IPS-20b (cell line): ENCODE measurements around the gene ADGRD1.

Experiments used
- H3K27ac ChIP-seq: one replicate; pipeline ENCODE4 v1.5.1; 2013; ENCODE audit warnings: low read length
- H3K27me3 ChIP-seq: 2 replicates; pipeline ENCODE4 v1.6.1; 2013; ENCODE audit warnings: mild to moderate bottlenecking, low read length, inconsistent platforms; ENCODE audit not compliant: insufficient read depth
- H3K36me3 ChIP-seq: 2 replicates; pipeline ENCODE4 v1.6.1; 2013; ENCODE audit warnings: low read depth, mild to moderate bottlenecking, inconsistent platforms, low read length, moderate library complexity; ENCODE audit not compliant: insufficient read depth
- H3K4me1 ChIP-seq: 2 replicates; pipeline ENCODE4 v1.6.1; 2013; ENCODE audit warnings: mild to moderate bottlenecking, control low read depth, inconsistent platforms, low read length, moderate library complexity; ENCODE audit not compliant: insufficient read depth
- H3K4me3 ChIP-seq: 2 replicates; pipeline ENCODE4 v1.5.1; 2013; ENCODE audit warnings: mild to moderate bottlenecking, low read length, inconsistent platforms
- H3K9ac ChIP-seq: 2 replicates; pipeline ENCODE4 v1.6.1; 2013; ENCODE audit warnings: low read depth, mild to moderate bottlenecking, inconsistent platforms, low read length, moderate library complexity
- H3K9me3 ChIP-seq: 2 replicates; pipeline ENCODE4 v1.6.1; 2013; ENCODE audit warnings: mild to moderate bottlenecking, low read depth, low read length, inconsistent platforms; ENCODE audit not compliant: insufficient read depth

Gene ADGRD1

DNA sequence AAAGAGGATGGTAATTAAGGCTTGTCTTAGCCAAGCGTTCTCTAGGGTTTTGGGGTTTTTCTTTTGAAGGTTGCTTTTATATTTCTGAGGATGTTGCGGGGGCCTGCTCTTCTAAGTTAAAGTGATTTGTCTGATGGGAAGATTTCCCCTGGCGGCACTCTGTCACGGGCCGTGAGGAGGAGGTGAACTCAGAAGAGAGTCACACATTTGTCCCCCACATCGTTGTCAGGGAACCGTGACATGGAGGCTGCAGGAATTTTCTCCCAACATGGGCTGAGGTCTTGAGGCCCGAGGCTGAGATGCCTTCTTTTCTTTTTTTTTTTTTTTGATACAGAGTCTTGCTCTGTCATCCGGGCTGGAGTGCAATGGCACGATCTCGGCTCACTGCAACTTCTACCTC is 71.5 kb downstream of the ADGRD1 start:
- Histone ChIP-seq H3K4me1 (no peaks in the 10 kb centered on the region), H3K9ac (no peak overlapping the region), H3K4me3 (no peak overlapping the region), H3K27me3 (no peaks in the 10 kb centered on the region), H3K36me3 (no peaks in the 10 kb centered on the region), H3K27ac (no peak overlapping the region), H3K9me3 (no peaks in the 10 kb centered on the region)

DNA sequence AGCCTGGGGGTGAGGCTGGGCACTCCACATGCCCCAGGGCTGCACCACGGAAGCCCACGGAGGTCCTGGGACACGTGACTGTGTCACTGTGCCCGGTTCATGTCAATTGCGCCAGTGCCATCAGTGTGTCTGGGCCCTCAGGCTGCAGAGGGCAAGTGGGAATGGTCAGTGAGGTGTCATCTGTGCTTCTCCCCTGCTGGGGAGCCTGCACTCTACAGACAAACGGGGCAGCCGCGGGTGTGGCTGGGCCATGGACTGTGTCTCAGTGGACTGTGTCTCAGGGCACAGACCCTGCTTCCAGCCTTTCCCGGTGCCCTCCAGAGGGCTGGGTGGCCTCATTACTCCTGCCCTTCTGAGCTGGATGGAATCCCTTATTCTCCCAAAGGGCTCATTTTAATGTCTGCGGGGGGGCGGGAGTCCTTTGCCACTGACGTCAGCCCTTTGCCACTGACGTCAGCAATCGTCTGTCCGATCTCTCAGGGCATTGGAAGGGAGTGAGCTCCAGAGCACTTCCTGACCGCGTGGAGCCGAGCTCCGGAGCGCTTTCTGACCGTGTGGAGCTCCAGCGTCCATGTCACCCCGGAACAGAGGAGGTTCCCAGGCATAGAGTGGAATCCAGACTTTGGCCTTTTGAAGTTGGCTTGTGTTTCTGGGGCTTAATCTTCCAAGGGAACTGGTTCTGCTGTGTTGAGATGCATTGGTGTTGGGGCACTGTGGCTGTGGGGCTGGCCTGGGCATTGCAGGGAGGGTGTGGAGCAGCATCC is 72.4 kb downstream of the ADGRD1 start:
- Histone ChIP-seq H3K9ac (no peak overlapping the region), H3K4me1 (no peaks in the 10 kb centered on the region), H3K4me3 (no peak overlapping the region), H3K9me3 (no peaks in the 10 kb centered on the region), H3K27me3 (no peaks in the 10 kb centered on the region), H3K27ac (no peak overlapping the region), H3K36me3 (no peaks in the 10 kb centered on the region)

DNA sequence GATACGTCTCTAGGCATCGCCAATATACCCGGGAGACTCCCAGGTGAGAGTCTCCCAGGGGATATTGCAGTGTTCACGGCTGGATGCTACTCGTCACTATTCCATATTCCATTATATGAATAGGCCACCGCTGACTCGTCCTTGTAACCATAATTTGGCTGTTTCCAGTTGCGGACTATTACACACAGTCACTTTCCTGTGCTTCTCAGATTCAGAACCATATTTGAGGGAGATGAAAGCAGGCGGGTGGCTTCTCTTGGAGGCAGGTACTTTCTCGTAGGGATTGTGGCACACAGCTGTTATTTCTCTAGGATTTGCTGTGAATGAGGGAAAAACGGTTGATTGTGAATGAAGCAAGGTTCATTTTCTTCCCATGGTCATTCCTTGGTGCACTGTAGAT is 73.0 kb downstream of the ADGRD1 start:
- H3K27me3 ChIP-seq: no peaks in the 10 kb centered on the region
- no peaks in the 10 kb centered on the region for H3K4me1 ChIP-seq
- H3K9me3 ChIP-seq: no peaks in the 10 kb centered on the region
- no peak overlapping the region for H3K4me3 ChIP-seq
- no peaks in the 10 kb centered on the region for H3K36me3 ChIP-seq
- no peak overlapping the region for H3K9ac ChIP-seq
- H3K27ac ChIP-seq: no peak overlapping the region

DNA sequence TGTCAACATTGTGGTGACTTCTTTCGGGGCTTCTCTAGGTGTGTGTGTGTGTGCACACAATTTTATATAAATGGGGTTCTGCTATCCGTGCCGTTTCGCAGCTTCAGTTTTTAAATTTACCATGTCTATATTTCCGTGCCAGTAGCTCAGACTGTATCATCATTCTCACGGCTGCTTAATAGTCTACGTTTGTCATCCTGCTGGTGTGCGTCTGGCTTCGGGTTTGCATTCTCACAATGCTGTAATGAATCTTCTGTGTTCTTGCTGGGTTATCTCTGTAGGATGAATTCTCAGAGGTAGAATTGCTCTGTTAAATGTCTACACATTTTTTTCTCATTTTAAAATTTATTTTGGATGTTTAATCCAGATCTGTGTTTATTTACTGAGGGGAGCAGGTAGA is 73.6 kb downstream of the ADGRD1 start:
- H3K4me3 ChIP-seq: no peak overlapping the region
- no peaks in the 10 kb centered on the region for H3K4me1 ChIP-seq
- no peaks in the 10 kb centered on the region for H3K9me3 ChIP-seq

DNA sequence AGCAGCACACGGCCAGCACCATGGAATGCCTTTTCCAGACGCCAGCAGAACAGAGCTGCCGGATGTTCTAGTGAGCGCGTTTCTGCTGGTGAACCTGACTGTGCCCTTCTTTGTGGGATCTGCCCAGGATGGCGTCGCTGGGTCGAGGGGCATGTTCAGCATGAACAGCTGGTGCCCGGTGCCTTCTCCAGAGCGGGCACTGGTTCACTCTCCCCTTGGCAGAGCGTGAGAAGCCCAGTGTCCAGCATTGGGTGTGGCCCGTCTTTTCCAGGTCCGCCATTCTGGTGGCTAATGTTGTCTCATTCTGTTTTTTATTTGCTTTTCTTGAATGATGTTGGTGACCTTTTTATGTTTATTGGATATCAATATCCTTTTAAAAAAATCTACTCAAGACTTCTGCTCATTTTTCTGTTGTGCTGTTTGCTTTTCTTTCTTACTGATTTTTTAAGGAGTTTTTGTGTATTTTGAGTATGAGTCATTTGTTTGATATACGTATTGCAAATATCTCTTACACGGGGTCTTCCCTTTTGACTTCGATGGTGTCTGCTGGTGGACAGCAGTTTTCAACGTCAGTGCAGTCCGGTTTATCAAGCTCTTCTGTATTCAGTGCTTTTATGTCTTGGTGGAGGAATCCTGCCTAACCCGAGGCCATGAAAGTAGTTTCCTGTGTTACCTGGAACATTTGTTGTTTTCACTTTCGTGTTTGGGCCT is 74.3 kb downstream of the ADGRD1 start:
- Histone ChIP-seq H3K27me3 (no peaks in the 10 kb centered on the region), H3K9me3 (no peaks in the 10 kb centered on the region), H3K4me1 (no peaks in the 10 kb centered on the region), H3K9ac (no peak overlapping the region), H3K4me3 (no peak overlapping the region), H3K27ac (no peak overlapping the region), H3K36me3 (no peaks in the 10 kb centered on the region)

More for the DNA sequence above, 73.6 kb downstream of the ADGRD1 start:
- H3K27ac ChIP-seq: no peak overlapping the region
- no peaks in the 10 kb centered on the region for H3K27me3 ChIP-seq
- no peaks in the 10 kb centered on the region for H3K36me3 ChIP-seq
- no peak overlapping the region for H3K9ac ChIP-seq

DNA sequence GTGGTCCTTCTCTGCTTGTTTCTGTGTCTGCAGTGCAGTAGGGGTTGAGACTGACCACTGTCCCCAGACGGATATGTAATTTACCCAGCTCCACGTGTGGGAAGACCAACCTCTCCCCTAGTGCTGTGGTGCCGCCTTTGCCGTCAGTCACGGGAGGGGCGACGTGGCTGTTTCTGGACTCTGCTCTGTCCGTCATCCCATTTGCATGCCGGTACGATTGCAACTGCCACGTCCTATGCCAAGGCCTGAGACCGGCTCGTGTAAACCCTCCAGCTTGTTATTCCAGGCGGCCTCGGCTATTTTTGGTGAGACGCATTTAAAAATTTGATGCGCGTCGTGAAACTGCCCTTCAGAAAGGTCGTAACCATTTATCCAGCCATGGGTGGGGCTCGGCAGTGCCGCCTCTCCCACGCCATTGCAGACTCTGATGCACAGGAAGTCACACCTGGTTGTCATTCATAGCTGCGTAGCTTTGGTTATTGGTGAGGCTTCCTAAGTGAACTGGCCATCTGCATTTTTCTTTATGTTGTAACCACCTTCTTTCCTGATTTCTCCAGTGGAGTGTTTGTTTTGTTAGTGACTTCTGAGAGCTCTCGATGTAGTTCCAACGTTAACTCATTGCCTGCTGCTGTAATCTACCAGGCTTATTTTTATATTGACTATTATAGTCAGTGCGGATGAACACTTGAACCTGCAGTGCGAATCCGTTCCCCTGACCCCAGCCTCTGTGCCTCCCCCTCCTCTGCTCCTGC is 75.1 kb downstream of the ADGRD1 start:
- Histone ChIP-seq H3K27ac (no peak overlapping the region), H3K4me3 (no peak overlapping the region), H3K27me3 (no peaks in the 10 kb centered on the region), H3K9me3 (no peaks in the 10 kb centered on the region), H3K4me1 (no peaks in the 10 kb centered on the region), H3K36me3 (no peaks in the 10 kb centered on the region), H3K9ac (no peak overlapping the region)

DNA sequence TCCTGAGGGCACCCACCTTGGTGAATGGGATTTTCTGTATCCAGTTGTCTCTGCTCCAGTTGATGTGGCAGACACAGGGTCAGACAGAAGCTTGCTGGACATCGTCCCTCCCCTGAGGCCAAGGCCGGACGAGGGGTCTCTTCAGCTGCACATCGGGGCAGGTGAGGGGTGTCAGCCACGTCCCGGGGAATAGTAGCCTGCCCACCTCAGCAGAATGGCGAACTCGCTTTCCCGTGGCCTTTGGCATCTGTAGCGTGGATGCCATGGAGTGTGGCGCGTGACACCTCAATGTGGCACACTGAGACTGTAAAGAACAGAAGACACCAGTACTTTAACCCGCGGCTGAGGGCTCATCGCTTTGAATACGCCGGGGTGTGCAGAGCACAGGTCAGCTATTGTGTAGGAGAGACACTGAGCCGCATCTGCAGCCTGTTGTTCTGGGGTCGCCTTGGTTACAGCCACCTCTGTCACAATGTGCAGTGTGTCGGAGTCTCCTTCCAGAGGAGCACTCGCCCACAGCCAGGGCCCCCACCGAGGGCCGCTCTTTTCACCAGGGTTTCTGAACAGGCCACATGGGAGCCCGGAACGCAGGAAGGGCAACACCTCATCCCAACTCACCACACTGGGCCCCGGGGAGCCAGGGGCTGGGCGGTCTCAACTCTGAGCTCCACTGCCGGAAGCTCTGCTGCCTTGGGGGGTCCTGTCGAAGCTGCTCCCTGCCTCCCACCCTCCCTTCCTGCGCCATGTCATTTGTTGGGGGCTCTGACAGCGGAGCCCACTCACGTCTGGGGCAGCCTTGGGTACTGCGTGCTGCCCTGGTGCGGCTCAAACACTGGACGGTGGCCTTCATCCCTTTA is 77.0 kb downstream of the ADGRD1 start:
- Histone ChIP-seq H3K4me1 (no peaks in the 10 kb centered on the region), H3K27me3 (no peaks in the 10 kb centered on the region), H3K27ac (no peak overlapping the region), H3K36me3 (no peaks in the 10 kb centered on the region), H3K9ac (no peak overlapping the region), H3K4me3 (no peak overlapping the region), H3K9me3 (no peaks in the 10 kb centered on the region)

DNA sequence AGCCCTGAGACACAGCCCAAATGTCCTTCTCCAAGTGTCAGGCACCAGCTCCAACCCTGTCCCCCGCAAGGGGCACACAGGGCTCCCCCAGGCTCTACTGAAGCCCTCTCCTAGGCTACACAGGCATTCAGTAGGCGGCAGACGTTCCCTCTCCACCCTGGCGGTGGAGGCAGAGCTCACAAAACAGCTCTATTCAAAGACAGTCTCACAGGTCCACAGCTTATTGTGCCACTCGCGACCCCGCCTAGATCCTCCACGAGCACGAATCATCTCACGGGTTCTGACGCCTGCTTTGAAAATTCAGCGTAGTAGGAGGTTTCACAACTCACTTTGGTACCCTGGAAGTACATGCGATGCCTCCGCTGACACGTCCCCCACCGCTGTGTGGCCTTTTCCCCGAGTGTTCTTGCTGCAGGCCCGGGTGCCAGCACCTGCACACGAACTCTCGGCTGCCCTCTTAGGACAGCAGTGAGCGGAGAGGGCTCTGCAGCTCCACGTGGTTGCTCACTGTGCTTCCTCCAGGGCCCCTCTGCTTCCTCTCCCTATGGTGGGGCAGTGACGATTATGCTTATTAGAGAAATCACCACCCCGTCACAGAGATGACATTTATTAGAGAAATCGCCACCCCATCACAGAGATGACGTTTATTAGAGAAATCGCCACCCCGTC is 78.5 kb downstream of the ADGRD1 start:
- H3K4me3 ChIP-seq: no peak overlapping the region
- no peak overlapping the region for H3K27ac ChIP-seq
- no peaks in the 10 kb centered on the region for H3K4me1 ChIP-seq
- no peaks in the 10 kb centered on the region for H3K36me3 ChIP-seq
- no peak overlapping the region for H3K9ac ChIP-seq
- no peaks in the 10 kb centered on the region for H3K27me3 ChIP-seq
- no peaks in the 10 kb centered on the region for H3K9me3 ChIP-seq

DNA sequence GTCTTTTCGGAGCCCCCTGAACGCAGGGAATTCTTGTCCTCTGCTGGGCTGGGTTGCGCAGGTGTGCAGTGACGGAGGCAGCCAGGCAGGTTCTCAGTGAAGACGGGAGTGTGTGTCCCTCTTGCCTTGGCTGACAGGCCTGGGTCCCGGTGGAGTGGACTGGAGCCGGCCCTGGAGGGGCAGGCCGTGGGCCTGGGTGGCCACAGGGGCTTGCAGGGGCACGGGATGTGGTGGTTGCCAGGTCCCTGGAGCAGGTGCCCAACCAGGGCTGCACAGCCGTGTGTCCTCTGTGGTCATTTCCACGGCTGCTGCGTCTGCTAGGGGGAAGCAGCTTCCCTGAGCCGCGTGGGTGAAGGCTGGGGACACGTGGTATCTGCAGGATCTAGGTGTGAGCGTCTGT is 79.8 kb downstream of the ADGRD1 start:
- Histone ChIP-seq H3K27me3 (no peaks in the 10 kb centered on the region), H3K27ac (no peak overlapping the region), H3K4me1 (no peaks in the 10 kb centered on the region), H3K4me3 (no peak overlapping the region), H3K36me3 (no peaks in the 10 kb centered on the region), H3K9me3 (no peaks in the 10 kb centered on the region), H3K9ac (no peak overlapping the region)

DNA sequence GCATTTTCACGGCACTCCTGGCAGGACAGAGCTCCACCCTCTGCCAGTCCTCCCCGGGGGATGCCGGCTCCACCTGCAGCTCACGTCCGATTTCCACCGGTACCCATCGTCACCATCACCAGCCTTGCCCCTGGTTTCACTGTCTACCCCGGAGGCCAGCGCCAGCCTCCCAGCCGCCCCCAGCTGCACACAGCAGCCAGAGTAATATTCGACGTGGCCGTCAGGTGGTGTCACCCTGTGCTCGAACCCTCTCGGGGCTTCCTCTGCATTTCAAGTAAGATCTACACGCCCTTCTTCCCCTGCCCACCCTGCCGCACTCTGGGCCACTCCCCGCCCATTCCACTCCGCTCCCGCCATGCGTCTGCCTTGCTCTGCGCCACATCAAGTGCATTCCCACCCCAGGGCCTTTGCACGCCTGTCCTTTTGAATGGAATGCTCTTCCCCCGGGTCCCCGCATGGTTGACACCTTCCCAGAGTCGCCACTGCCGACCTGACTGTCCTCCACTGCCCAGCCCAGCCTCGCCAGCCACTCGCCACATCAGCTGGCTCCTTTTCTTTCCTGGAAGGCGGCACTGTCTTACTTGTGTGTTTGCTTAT is 80.3 kb downstream of the ADGRD1 start:
- H3K9me3 ChIP-seq: no peaks in the 10 kb centered on the region
- no peak overlapping the region for H3K4me3 ChIP-seq
- H3K9ac ChIP-seq: no peak overlapping the region
- no peaks in the 10 kb centered on the region for H3K27me3 ChIP-seq
- no peaks in the 10 kb centered on the region for H3K4me1 ChIP-seq
- no peak overlapping the region for H3K27ac ChIP-seq
- H3K36me3 ChIP-seq: no peaks in the 10 kb centered on the region
